Measurements from ENCODE around the gene DDX56. TPM values are rescaled to one million over a fixed set of nuclear protein-coding genes. Genes with fewer than 3 reads are reported as not detected.

Gene DDX56
- total and polyA plus RNA-seq, 2 of the 4 experiments (the other 2 are of a cell fraction) = 59.4 to 67.7 TPM

DNA sequence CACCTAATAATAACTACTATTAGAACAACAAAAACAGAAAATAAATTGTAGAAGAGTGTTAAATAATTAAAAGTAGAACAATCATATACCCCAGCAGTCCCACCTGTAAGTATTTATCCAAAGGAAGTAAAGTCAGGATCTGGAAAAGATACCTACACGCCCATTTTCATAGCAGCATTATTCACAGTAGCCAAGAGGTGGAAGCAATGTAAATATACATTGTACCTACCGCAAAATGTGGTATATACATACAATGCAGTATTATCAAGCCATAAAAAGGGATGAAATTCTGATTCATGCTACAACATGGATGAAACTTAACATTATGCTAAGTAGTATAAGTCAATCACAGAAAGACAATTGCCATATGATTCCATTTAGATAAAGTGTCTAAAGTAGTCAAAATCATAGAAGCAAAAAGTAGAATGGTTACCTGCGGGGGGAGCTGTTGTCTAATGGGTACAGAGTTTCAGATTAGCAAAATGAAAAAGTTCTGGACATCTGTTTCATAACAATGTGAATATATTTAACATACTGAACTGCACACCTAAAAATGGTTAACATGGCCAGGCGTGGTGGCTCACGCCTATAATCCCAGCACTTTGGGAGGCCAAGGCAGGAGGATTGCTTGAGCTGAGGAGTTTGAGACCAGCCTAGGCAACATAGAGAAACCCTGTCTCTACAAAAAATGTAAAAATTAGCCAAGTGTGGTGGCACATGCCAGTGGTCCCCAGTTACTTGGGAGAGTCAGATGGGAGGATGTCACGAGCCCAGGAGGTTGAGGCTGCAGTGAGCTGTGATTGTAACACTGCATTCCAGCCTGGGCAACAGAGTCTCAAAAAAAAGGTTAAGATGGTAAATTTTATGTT, 14.4 kb upstream of the DDX56 start:
- Histone ChIP-seq H2AFZ (replicated peaks; ENCODE audit: low read length, poor library complexity) (peak overlapping the region; percentile 73), H4K20me1 (ENCODE audit: insufficient read depth, low read length) (no peaks in the 10 kb centered on the region), H4K8ac (ENCODE audit: low read depth in 2 of 2, low read length in 2 of 2) (no peak overlapping the region), H3K14ac (replicated peaks; ENCODE audit: low read depth, low read length) (no peak overlapping the region), H3K18ac (ENCODE audit: low read depth, low read length) (no peak overlapping the region), H3K9me1 (ENCODE audit: insufficient read depth, low read length) (no peaks in the 10 kb centered on the region), H2BK15ac (ENCODE audit: low read depth, low read length) (no peak overlapping the region), H3K56ac (ENCODE audit: extremely low read depth, insufficient read depth, low read length) (no peak overlapping the region), H2BK20ac (ENCODE audit: low read depth, low read length) (no peak overlapping the region), H3K27me3 (ENCODE audit: control insufficient read depth, insufficient read depth, low read length) (no peaks in the 10 kb centered on the region), H3K9me3 (ENCODE audit: control insufficient read depth, insufficient read depth, low read length) (no peaks in the 10 kb centered on the region), H3K4ac (ENCODE audit: low read depth, low read length) (no peak overlapping the region), H4K5ac (ENCODE audit: low read depth, low read length) (no peak overlapping the region), H3K4me3 (ENCODE audit: insufficient read depth, low read depth, low read length) (no peak overlapping the region), H3K79me1 (ENCODE audit: low read depth in 1 of 2, low read length in 2 of 2) (peaks cover 0 to under 1% of the 10 kb centered on the region in 2 experiments; a peak in 1 of 4 replicates), H2AK9ac (replicated peaks; ENCODE audit: low read depth, low read length, poor library complexity) (no peak overlapping the region), H3K27ac (ENCODE audit: insufficient read depth, low read length) (no peak overlapping the region), H3K36me3 (ENCODE audit: control insufficient read depth, insufficient read depth, low read length) (no peaks in the 10 kb centered on the region), H3K9ac (ENCODE audit: low read depth, low read length) (no peak overlapping the region), H3K23ac (ENCODE audit: low read depth, low read length) (no peak overlapping the region), H4K91ac (ENCODE audit: insufficient read depth, low read depth, low read length) (no peak overlapping the region), H3K4me1 (ENCODE audit: control insufficient read depth, insufficient read depth, low read length) (peaks cover 2% of the 10 kb centered on the region; the same call in 1 of the 2 replicates), H2AK5ac (ENCODE audit: low read depth, low read length) (peak overlapping the region; percentile 85), H2BK5ac (ENCODE audit: low read depth, low read length, poor library complexity, severe bottlenecking) (no peak overlapping the region), H3K4me2 (ENCODE audit: low read depth, low read length) (no peak overlapping the region), H2BK120ac (ENCODE audit: low read depth, low read length) (no peak overlapping the region)
- in situ Hi-C loops (cut with MboI; ENCODE audit: low sequenced_read_pairs) (loop anchor here (5.0 kb wide), 1 partner anchor 334 kb away; no protein-coding TSS in a partner anchor), dilution Hi-C loops (cut with HindIII; ENCODE audit: low sequenced_read_pairs, unreplicated experiment) (no loop called here), intact Hi-C loops (cut with micrococcal nuclease) (loop anchor here (1.0 to 5.0 kb wide), 5 partner anchors 164 to 548 kb away; partner anchors contain the start of gene PPIA)
- no TSS peak for BruUV-seq (replicated peaks)
- peak; percentile 92 for ATAC-seq (ENCODE audit: low read depth)
- ChIA-PET POLR2A (ENCODE audit: unreplicated experiment) (no interaction called here), CTCF (interaction anchor here (0.6 to 1.2 kb wide), 4 partner anchors 183 to 293 kb away, joined by 3 to 5 read pairs (median 4); no protein-coding TSS in a partner anchor)
- WGBS, 2 experiments (ENCODE audit: extremely low coverage in 2 of 2, insufficient read length in 1 of 2) = no CpG with 5 or more reads among the region's 6 CpGs
- DNase-seq = peak; percentile 66
- TF ChIP-seq RAD21 (IDR thresholded peaks at IDR 0.05; ENCODE audit: low read length) = peak; percentile 91
- no peak for TF ChIP-seq RFX5 (IDR thresholded peaks at IDR 0.05; ENCODE audit: low read depth, low read length)
- TF ChIP-seq, protein P1, sequence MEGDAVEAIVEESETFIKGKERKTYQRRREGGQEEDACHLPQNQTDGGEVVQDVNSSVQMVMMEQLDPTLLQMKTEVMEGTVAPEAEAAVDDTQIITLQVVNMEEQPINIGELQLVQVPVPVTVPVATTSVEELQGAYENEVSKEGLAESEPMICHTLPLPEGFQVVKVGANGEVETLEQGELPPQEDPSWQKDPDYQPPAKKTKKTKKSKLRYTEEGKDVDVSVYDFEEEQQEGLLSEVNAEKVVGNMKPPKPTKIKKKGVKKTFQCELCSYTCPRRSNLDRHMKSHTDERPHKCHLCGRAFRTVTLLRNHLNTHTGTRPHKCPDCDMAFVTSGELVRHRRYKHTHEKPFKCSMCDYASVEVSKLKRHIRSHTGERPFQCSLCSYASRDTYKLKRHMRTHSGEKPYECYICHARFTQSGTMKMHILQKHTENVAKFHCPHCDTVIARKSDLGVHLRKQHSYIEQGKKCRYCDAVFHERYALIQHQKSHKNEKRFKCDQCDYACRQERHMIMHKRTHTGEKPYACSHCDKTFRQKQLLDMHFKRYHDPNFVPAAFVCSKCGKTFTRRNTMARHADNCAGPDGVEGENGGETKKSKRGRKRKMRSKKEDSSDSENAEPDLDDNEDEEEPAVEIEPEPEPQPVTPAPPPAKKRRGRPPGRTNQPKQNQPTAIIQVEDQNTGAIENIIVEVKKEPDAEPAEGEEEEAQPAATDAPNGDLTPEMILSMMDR (conservative IDR thresholded peaks at IDR 0.05; ENCODE audit: low read depth, low read length) = peak; percentile 84
- peak; percentile 90 for TF ChIP-seq SMC3 (IDR thresholded peaks at IDR 0.05; ENCODE audit: low read depth, low read length)
- TF ChIP-seq, protein P2, sequence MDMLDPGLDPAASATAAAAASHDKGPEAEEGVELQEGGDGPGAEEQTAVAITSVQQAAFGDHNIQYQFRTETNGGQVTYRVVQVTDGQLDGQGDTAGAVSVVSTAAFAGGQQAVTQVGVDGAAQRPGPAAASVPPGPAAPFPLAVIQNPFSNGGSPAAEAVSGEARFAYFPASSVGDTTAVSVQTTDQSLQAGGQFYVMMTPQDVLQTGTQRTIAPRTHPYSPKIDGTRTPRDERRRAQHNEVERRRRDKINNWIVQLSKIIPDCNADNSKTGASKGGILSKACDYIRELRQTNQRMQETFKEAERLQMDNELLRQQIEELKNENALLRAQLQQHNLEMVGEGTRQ (IDR thresholded peaks at IDR 0.05; ENCODE audit: low read depth, low read length) = no peak
